HCT116 (cell line): ENCODE data around the gene VPS37D. TPM values are rescaled to one million over a fixed set of nuclear protein-coding genes. Genes with fewer than 3 reads are reported as not detected.

Source experiments
- ATAC-seq: fragments of 200-7000 bp; cut with Tn5 transposase; 2 replicates; pipeline ENCODE4 v1.9.1; 2020; ENCODE audit warnings: mild to moderate bottlenecking, moderate library complexity
- BruUV-seq: library from RNA; stranded (reverse); fragments of 400-500 nt; replicated peaks from 2 replicates; lab custom pipeline; 2021; lab: Mats Ljungman, UMichigan
- CTCF ChIA-PET: fragments of 300-600 bp; sonication (Branson Sonifier 250); formaldehyde crosslinking; loops from one replicate; lab custom pipeline; 2021; ENCODE audit warnings: antibody characterized with exemption; lab: Charles Lee
- POLR2A ChIA-PET: fragments of 300-600, 350-600 bp; sonication (Branson Sonifier 250); formaldehyde crosslinking; loops from one replicate; lab custom pipeline; 2021; ENCODE audit warnings: antibody characterized with exemption; lab: Charles Lee
- RAD21 ChIA-PET, 2 experiments: fragments of 300-600 bp; sonication (Branson Sonifier 250); formaldehyde crosslinking; loops; one replicate each; lab custom pipeline; 2023; ENCODE audit warnings: low total read pairs in 2 of 2; ENCODE audit not compliant: uncharacterized antibody in 2 of 2, unreplicated experiment in 2 of 2, low non-redundant PET in 1 of 2; lab: Charles Lee
- DNase-seq: peaks from one replicate; pipeline ENCODE4 v3.0.0-alpha.2; 2010; ENCODE audit warnings: low read depth, low spot score
- H2AFZ ChIP-seq: fragments of 200-600 bp; shearing (Covaris generic), sonication (generic); 2 replicates; pipeline ENCODE4 v1.6.1; 2017; ENCODE audit warnings: low read depth, mixed run types, mixed read lengths, antibody characterized with exemption, low read length; ENCODE audit not compliant: poor library complexity, severe bottlenecking
- H3K27ac ChIP-seq: 2 replicates; pipeline ENCODE4 v1.5.1; 2012; ENCODE audit warnings: low read depth, low read length
- H3K27me3 ChIP-seq: fragments of 200-600 bp; sonication (generic); 2 replicates; pipeline ENCODE4 v1.6.1; 2016; ENCODE audit warnings: mixed run types, low read length, mixed read lengths; ENCODE audit not compliant: insufficient read depth
- H3K36me3 ChIP-seq, 2 experiments: fragments of 200-500 bp in 1 of 2; fragments of 200-600 bp in 1 of 2; sonication (Bioruptor generic) in 1 of 2; sonication (generic) in 1 of 2; 2 replicates each; pipeline versions ENCODE4 v1.5.1 to v1.6.1; 2014 to 2016; ENCODE audit warnings: low read length in 2 of 2, inconsistent platforms in 1 of 2, mixed read lengths in 1 of 2, mixed run types in 1 of 2; ENCODE audit not compliant: insufficient read depth in 2 of 2, control insufficient read depth in 1 of 2
- H3K4me1 ChIP-seq, 2 experiments: fragments of 200-600 bp in 1 of 2; sonication (generic) in 1 of 2; 2 replicates each; pipeline versions ENCODE4 v1.5.1 to v1.6.1; 2012 to 2017; ENCODE audit warnings: low read length in 2 of 2, inconsistent platforms in 1 of 2, mild to moderate bottlenecking in 1 of 2, mixed read lengths in 1 of 2, mixed run types in 1 of 2, moderate library complexity in 1 of 2; ENCODE audit not compliant: insufficient read depth in 2 of 2, control insufficient read depth in 1 of 2
- H3K4me2 ChIP-seq: fragments of 200-600 bp; sonication (generic); 2 replicates; pipeline ENCODE4 v1.6.1; 2017; ENCODE audit warnings: mixed run types, low read length, mixed read lengths
- H3K4me3 ChIP-seq, 2 experiments: fragments of 200-600 bp in 1 of 2; sonication (generic) in 1 of 2; replicated peaks in 1 of 2; 2 replicates each; pipeline ENCODE4 v1.5.1; 2011 to 2016; ENCODE audit warnings: low read length in 2 of 2, control low read depth in 1 of 2, low read depth in 1 of 2, mild to moderate bottlenecking in 1 of 2, mixed read lengths in 1 of 2, mixed run types in 1 of 2
- H3K79me2 ChIP-seq: fragments of 200-600 bp; sonication (generic); 2 replicates; pipeline ENCODE4 v1.6.1; 2017; ENCODE audit warnings: mild to moderate bottlenecking, mixed run types, low read length, moderate library complexity, mixed read lengths; ENCODE audit not compliant: insufficient read depth
- H3K9ac ChIP-seq: fragments of 200-600 bp; sonication (generic); 2 replicates; pipeline ENCODE4 v1.6.1; 2016; ENCODE audit warnings: low read length, mixed read lengths
- H3K9me2 ChIP-seq: fragments of 200-600 bp; sonication (generic), shearing (Covaris generic); 2 replicates; pipeline ENCODE4 v1.6.1; 2017; ENCODE audit warnings: mixed run types, mild to moderate bottlenecking, moderate library complexity; ENCODE audit not compliant: insufficient read depth
- H3K9me3 ChIP-seq, 2 experiments: fragments of 200-500 bp in 1 of 2; fragments of 200-600 bp in 1 of 2; sonication (Bioruptor generic) in 1 of 2; sonication (generic) in 1 of 2; 2 replicates each; pipeline ENCODE4 v1.6.1; 2014 to 2017; ENCODE audit warnings: low read length in 2 of 2, mixed read lengths in 2 of 2, inconsistent platforms in 1 of 2, low read depth in 1 of 2, mild to moderate bottlenecking in 1 of 2, mixed run types in 1 of 2, moderate library complexity in 1 of 2; ENCODE audit not compliant: control insufficient read depth in 1 of 2, insufficient read depth in 1 of 2
- H4K20me1 ChIP-seq: fragments of 200-600 bp; sonication (generic), shearing (Covaris generic); 2 replicates; pipeline ENCODE4 v1.6.1; 2017; ENCODE audit warnings: mixed run types, mild to moderate bottlenecking, moderate library complexity; ENCODE audit not compliant: insufficient read depth
- CEBPB ChIP-seq: IDR thresholded peaks from 2 replicates; pipeline ENCODE4 v1.6.1; 2012; ENCODE audit warnings: low read depth
- CTCF ChIP-seq, 3 experiments: fragments of 200-600 bp in 1 of 3; sonication (generic) in 1 of 3; IDR thresholded peaks in 2 of 3; conservative IDR thresholded peaks in 1 of 3; 2 replicates each; pipeline ENCODE4 v1.5.1; 2012 to 2017; ENCODE audit warnings: low read depth in 2 of 3, low read length in 2 of 3, antibody characterized with exemption in 1 of 3, borderline replicate concordance in 1 of 3, control low read depth in 1 of 3, mild to moderate bottlenecking in 1 of 3, mixed read lengths in 1 of 3, mixed run types in 1 of 3, moderate library complexity in 1 of 3; ENCODE audit not compliant: insufficient read depth in 1 of 3
- ELF1 ChIP-seq: IDR thresholded peaks from 2 replicates; pipeline ENCODE4 v1.6.1; 2012; ENCODE audit warnings: low read depth, borderline replicate concordance
- EZH2phosphoT487 ChIP-seq: fragments of 200-600 bp; IDR thresholded peaks from 2 replicates; pipeline ENCODE4 v1.6.1; 2018; ENCODE audit warnings: antibody characterized with exemption, borderline replicate concordance
- JUND ChIP-seq: IDR thresholded peaks from 2 replicates; pipeline ENCODE4 v1.6.1; 2012
- POLR2AphosphoS5 ChIP-seq: IDR thresholded peaks from 2 replicates; pipeline ENCODE4 v1.6.1; 2011; ENCODE audit warnings: mild to moderate bottlenecking, low read depth, low read length, moderate library complexity
- RAD21 ChIP-seq: IDR thresholded peaks from 2 replicates; pipeline ENCODE4 v1.6.1; 2012; ENCODE audit warnings: low read depth, mild to moderate bottlenecking
- REST ChIP-seq: IDR thresholded peaks from 2 replicates; pipeline ENCODE4 v1.6.1; 2012; ENCODE audit warnings: low read depth
- SP1 ChIP-seq: IDR thresholded peaks from 2 replicates; pipeline ENCODE4 v1.6.1; 2012; ENCODE audit warnings: low read depth
- TCF7L2 ChIP-seq: IDR thresholded peaks from 2 replicates; pipeline ENCODE4 v1.7.0; 2011; ENCODE audit warnings: borderline replicate concordance, inconsistent platforms; ENCODE audit not compliant: insufficient read depth, insufficient read length; ENCODE audit errors: extremely low read depth
- YY1 ChIP-seq: IDR thresholded peaks from 2 replicates; pipeline ENCODE4 v1.6.1; 2011; ENCODE audit warnings: low read length, low read depth, moderate library complexity, mild to moderate bottlenecking; ENCODE audit not compliant: insufficient replicate concordance; ENCODE audit errors: extremely low read depth
- ZBTB33 ChIP-seq: IDR thresholded peaks from 2 replicates; pipeline ENCODE4 v1.6.1; 2011; ENCODE audit warnings: mild to moderate bottlenecking, low read length, moderate library complexity; ENCODE audit not compliant: insufficient replicate concordance; ENCODE audit errors: extremely low read depth
- ZFX ChIP-seq: fragments of 450-650 bp; IDR thresholded peaks from 2 replicates; pipeline ENCODE4 v1.6.1; 2017
- ZNF274 ChIP-seq: fragments of 200-500 bp; sonication (Bioruptor generic); IDR thresholded peaks from 2 replicates; pipeline ENCODE4 v1.6.1; 2014; ENCODE audit warnings: mild to moderate bottlenecking, low read depth, low read length, inconsistent platforms
- intact Hi-C: fragments of 100-400 bp; cut with micrococcal nuclease; formaldehyde crosslinking; loops from 2 replicates; pipeline ENCODE4 v1.10.0; 2022
- total RNA-seq: library from RNA; stranded (reverse); gene quantifications from one replicate; pipeline ENCODE4 v1.2.1, GENCODE V29; 2021; ENCODE audit not compliant: unreplicated experiment

The VPS37D gene
- total RNA-seq, 1 experiment from 2014 or later, result 9.5 TPM

- TF ChIP-seq ZFX (no peak), RAD21 (no peak)
- TF ChIP-seq, all 23 proteins: peak for 4
Measured at GRCh38 chr7:73715648-73716317, 48.2 kb downstream of the VPS37D start (continued).

- peak overlapping the region; percentile 84 for H3K4me2 ChIP-seq
- peaks cover 50 to 65% of the 10 kb centered on the region in 2 experiments for H3K4me1 ChIP-seq
Measured at GRCh38 chr7:73716318-73716890, 48.8 kb downstream of the VPS37D start.

More at GRCh38 chr7:73716318-73716890, 48.8 kb downstream of the VPS37D start:
- Histone ChIP-seq H3K27me3 (no peaks in the 10 kb centered on the region), H3K9me3 (no peaks in the 10 kb centered on the region), H3K36me3 (peaks cover 0 to 3% of the 10 kb centered on the region in 2 experiments; a peak in 1 of 4 replicates), H3K27ac (peak overlapping the region; percentile 81), H3K79me2 (peaks cover 73% of the 10 kb centered on the region), H2AFZ (no peak overlapping the region), H3K9ac (peak overlapping the region; percentile 63), H4K20me1 (peaks cover 8% of the 10 kb centered on the region; the same call in 1 of the 2 replicates), H3K4me3 (peak overlapping the region in 1 of 2 experiments; percentile 25; a peak in 3 of 4 replicates), H3K9me2 (no peaks in the 10 kb centered on the region)
- no peak for TF ChIP-seq YY1
- no peak for TF ChIP-seq RAD21
- no peak for TF ChIP-seq CTCF (IDR thresholded peaks at IDR 0.05 in 2 of 3, conservative IDR thresholded peaks at IDR 0.05 in 1 of 3; ENCODE audit: borderline replicate concordance in 1 of 3, insufficient read depth in 1 of 3, low read depth in 2 of 3, low read length in 2 of 3)
- no peak for TF ChIP-seq SP1
- no peak for TF ChIP-seq ELF1
- no peak for TF ChIP-seq CEBPB
- TF ChIP-seq REST, result no peak
- no peak for TF ChIP-seq ZNF274
- TF ChIP-seq EZH2phosphoT487, result no peak
- TF ChIP-seq ZBTB33, result no peak
- TF ChIP-seq TCF7L2, result no peak
- no peak for TF ChIP-seq POLR2AphosphoS5
- no peak for TF ChIP-seq JUND
- ChIA-PET RAD21 (interaction anchor here (0.6 to 2.8 kb wide), 6 partner anchors 9 to 110 kb away, joined by 3 to 8 read pairs (median 4); no protein-coding TSS in a partner anchor), POLR2A (interaction anchor here (0.5 to 2.0 kb wide), 7 partner anchors 10 to 126 kb away, joined by 3 to 17 read pairs (median 3); partner anchors contain the start of gene METTL27), CTCF (interaction anchor here (1.0 to 1.7 kb wide), 3 partner anchors 9 to 110 kb away, joined by 4 to 9 read pairs (median 5); no protein-coding TSS in a partner anchor)
- BruUV-seq, result no TSS peak
- no peak for ATAC-seq
- DNase-seq, result no peak
- intact Hi-C loops, result no loop called here
